ENCODE results near the gene RSBN1L. TPM values are rescaled to one million over a fixed set of nuclear protein-coding genes. Genes with fewer than 3 reads are reported as not detected.

RSBN1L gene
- total and polyA plus RNA-seq, 2 of the 8 experiments (the other 6 are each of a cell fraction or from before 2014, with no cell fraction given) = 4.1 to 22.1 TPM

DNA sequence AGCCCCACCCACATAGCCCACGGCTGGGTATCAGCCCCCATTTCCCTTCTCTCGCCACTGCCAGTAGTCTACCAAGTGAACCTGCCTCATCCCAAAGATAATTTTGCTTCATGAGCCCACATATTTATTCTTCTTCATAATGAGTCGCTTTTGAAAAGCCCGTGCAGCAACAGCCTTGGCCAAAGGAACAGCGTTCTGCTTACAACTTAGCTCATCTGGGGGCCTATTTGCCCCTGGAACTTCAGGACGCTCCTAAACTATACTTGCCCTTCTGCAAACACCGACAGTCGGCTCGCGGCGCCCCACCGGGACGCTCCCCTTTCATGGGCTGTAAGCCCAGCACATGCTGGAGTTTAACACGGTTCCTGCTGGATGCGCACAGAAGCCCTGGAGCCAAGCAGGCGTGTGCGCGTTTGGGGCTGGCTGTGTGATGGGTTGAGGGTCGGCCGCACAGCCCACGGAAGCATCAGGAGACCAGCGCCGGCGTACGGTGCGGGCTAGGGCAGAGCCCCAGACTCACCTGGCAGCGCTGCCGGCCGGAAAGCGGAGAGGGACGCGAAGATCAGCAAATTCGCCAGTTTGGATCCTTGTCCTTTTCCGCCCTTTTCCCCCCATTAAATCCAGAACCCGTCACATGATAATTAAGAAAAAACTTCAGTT lies 101.6 kb downstream of the RSBN1L start:
- WGBS, 2 experiments (ENCODE audit: extremely low coverage in 1 of 2, insufficient coverage in 1 of 2, insufficient read length in 1 of 2, insufficient replicate concordance in 2 of 2, low coverage in 1 of 2, low lambda C conversion rate in 2 of 2, missing lambda C conversion rate in 1 of 2) = 2% methylated on average over 35 of the region's 35 CpGs; no CpG with 5 or more reads in 1 of the 2 experiments
- H3K27ac ChIP-seq (ENCODE audit: low read depth, low read length) = peak overlapping the region; percentile 54
- H4K8ac ChIP-seq (ENCODE audit: extremely low read depth, insufficient read depth, low read length) = peak overlapping the region; percentile 94; the same call in 1 of the 2 replicates
- peak overlapping the region; percentile 81 to 89 (median 84) for H3K4me3 ChIP-seq (ENCODE audit: extremely low read depth in 1 of 4, insufficient read depth in 2 of 4, low read depth in 3 of 4, low read length in 4 of 4)
- no peak overlapping the region for H3K14ac ChIP-seq (ENCODE audit: insufficient read length)
- H2BK5ac ChIP-seq (ENCODE audit: low read depth, low read length) = peak overlapping the region; percentile 93
- CTCF ChIA-PET (ENCODE audit: partially characterized antibody) = interaction anchor here (0.8 to 1.2 kb wide), 4 partner anchors 79 to 147 kb away, joined by 3 to 4 read pairs (median 4); no protein-coding TSS in a partner anchor
- H2BK12ac ChIP-seq (ENCODE audit: low read depth, low read length) = no peak overlapping the region
- peak overlapping the region; percentile 83 for H3K4ac ChIP-seq (replicated peaks; ENCODE audit: insufficient read length, low read depth, low read length)
- H3K36me3 ChIP-seq (ENCODE audit: control insufficient read depth in 2 of 4, insufficient read depth in 4 of 4, low read length in 3 of 4) = peaks cover 0 to 4% (median 0%) of the 10 kb centered on the region in 4 experiments; a peak in 1 of 8 replicates
- FAIRE-seq = no peak
- H3K79me1 ChIP-seq (ENCODE audit: low read depth, low read length) = 0 out of 2 replicates have a peak, but pooled peaks cover 3% of the 10 kb centered on the region
- peak overlapping the region; percentile 89 for H4K5ac ChIP-seq (ENCODE audit: insufficient read length, low read depth, low read length)
- peak overlapping the region; percentile 38 for H4K91ac ChIP-seq (replicated peaks; ENCODE audit: insufficient read length, low read length)
- peak overlapping the region; percentile 95 for H3K18ac ChIP-seq (ENCODE audit: extremely low read depth, low read length)
- H3K9me3 ChIP-seq (ENCODE audit: insufficient read depth in 2 of 2, low read depth in 1 of 2, low read length in 1 of 2) = no peaks in the 10 kb centered on the region
- H3K79me2 ChIP-seq (ENCODE audit: control insufficient read depth in 1 of 2, insufficient read depth in 2 of 2, low read length in 2 of 2) = peaks cover 0 to 44% of the 10 kb centered on the region in 2 experiments; a peak in 2 of 4 replicates
- no peak overlapping the region for H2BK120ac ChIP-seq (replicated peaks; ENCODE audit: low read depth, low read length)
- H3K4me1 ChIP-seq (replicated peaks in 1 of 4; ENCODE audit: control insufficient read depth in 3 of 4, insufficient read depth in 4 of 4, low read length in 3 of 4) = peaks cover 0 to 2% (median 2%) of the 10 kb centered on the region in 4 experiments; a peak in 3 of 7 replicates
- no peak overlapping the region for H3K56ac ChIP-seq (replicated peaks; ENCODE audit: insufficient read length, low read depth, low read length)
- H4K20me1 ChIP-seq (replicated peaks in 1 of 2; ENCODE audit: control insufficient read depth in 1 of 2, insufficient read depth in 2 of 2, low read length in 2 of 2) = peaks cover 0 to 2% of the 10 kb centered on the region in 2 experiments
- H3K23ac ChIP-seq (ENCODE audit: insufficient read length) = no peak overlapping the region
- no peak overlapping the region for H2BK20ac ChIP-seq (ENCODE audit: low read length)
- H3K27me3 ChIP-seq (replicated peaks in 1 of 4; ENCODE audit: control insufficient read depth in 3 of 4, extremely low read depth in 1 of 4, insufficient read depth in 3 of 4, low read length in 3 of 4) = no peaks in the 10 kb centered on the region
- H2AK5ac ChIP-seq (ENCODE audit: low read depth, low read length) = no peak overlapping the region
- peak overlapping the region; percentile 83 to 87 for H3K4me2 ChIP-seq (ENCODE audit: insufficient read depth in 1 of 2, low read depth in 2 of 2, low read length in 2 of 2)
- POLR2A ChIA-PET (ENCODE audit: partially characterized antibody) = interaction anchor here (0.6 to 1.9 kb wide), 6 partner anchors 9 to 259 kb away, joined by 3 to 5 read pairs (median 4); no protein-coding TSS in a partner anchor
- DNase-seq (ENCODE audit: low read depth in 1 of 2, low spot score in 2 of 2) = no peak
- 0 out of 2 replicates have a peak overlapping the region, but pooled peaks have one; percentile 19 for H2AFZ ChIP-seq (ENCODE audit: low read length)
- H3K9ac ChIP-seq (replicated peaks in 1 of 4; ENCODE audit: extremely low read depth in 1 of 4, low read depth in 3 of 4, low read length in 3 of 4) = peak overlapping the region in 3 of 4 experiments; percentile 67 to 84 (median 82); a peak in 6 of 7 replicates
- no peak overlapping the region for H2BK15ac ChIP-seq (ENCODE audit: low read length)
- H3K23me2 ChIP-seq (ENCODE audit: low read depth, low read length) = peaks cover 3% of the 10 kb centered on the region
- TF ChIP-seq POLR2A (IDR thresholded peaks at IDR 0.05; ENCODE audit: control extremely low read depth in 1 of 2, low read depth in 2 of 2, low read length in 2 of 2) (peak in 1 of 2 experiments; percentile 51; a peak in 1 of 3 replicates), BRCA1 (IDR thresholded peaks at IDR 0.05; ENCODE audit: low read depth, low read length) (no peak), TAF1 (IDR thresholded peaks at IDR 0.05; ENCODE audit: low read depth, low read length) (peak; percentile 58; the same call in 1 of the 2 replicates), RAD21 (IDR thresholded peaks at IDR 0.05 in 1 of 2, conservative IDR thresholded peaks at IDR 0.05 in 1 of 2; ENCODE audit: low read depth in 2 of 2, low read length in 2 of 2) (no peak), YY1 (IDR thresholded peaks at IDR 0.05; ENCODE audit: low read depth, low read length) (no peak), KDM4A (IDR thresholded peaks at IDR 0.05; ENCODE audit: low read depth, low read length, severe bottlenecking) (no peak), CHD1 (IDR thresholded peaks at IDR 0.05; ENCODE audit: low read depth, low read length) (no peak), TEAD4 (IDR thresholded peaks at IDR 0.05; ENCODE audit: low read depth, low read length) (no peak), RBBP5 (IDR thresholded peaks at IDR 0.05; ENCODE audit: borderline replicate concordance, low read depth, low read length) (no peak), PHF8 (conservative IDR thresholded peaks at IDR 0.05; ENCODE audit: low read depth, low read length) (peak; percentile 71), SIX5 (IDR thresholded peaks at IDR 0.05; ENCODE audit: low read depth, low read length) (no peak)
- TF ChIP-seq, protein P1, sequence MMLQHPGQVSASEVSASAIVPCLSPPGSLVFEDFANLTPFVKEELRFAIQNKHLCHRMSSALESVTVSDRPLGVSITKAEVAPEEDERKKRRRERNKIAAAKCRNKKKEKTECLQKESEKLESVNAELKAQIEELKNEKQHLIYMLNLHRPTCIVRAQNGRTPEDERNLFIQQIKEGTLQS (IDR thresholded peaks at IDR 0.05; ENCODE audit: insufficient read depth, low read depth, low read length) = no peak

Measured in H1 (cell line).